ENCODE measurements around the gene KRTAP10-5. TPM values are rescaled to one million over a fixed set of nuclear protein-coding genes. Genes with fewer than 3 reads are reported as not detected.

The KRTAP10-5 gene
- not detected in 2 replicates for total RNA-seq

GRCh38 chr21:44580231-44580821 lies at the start of gene KRTAP10-5:
Gene KRTAP10-5 (minus strand): TSS chr21:44580604. CDS start chr21:44580578, 26 bp downstream.

GRCh38 chr21:44626673-44627143 lies 46.3 kb upstream of the KRTAP10-5 start, which contains the start of gene KRTAP10-9:
Gene KRTAP10-9 (plus strand): TSS chr21:44627093. CDS start chr21:44627172, 79 bp downstream.

GRCh38 chr21:44612029-44612486 lies 31.7 kb upstream of the KRTAP10-5 start, which contains the start of gene KRTAP10-8:
Gene KRTAP10-8 (plus strand): TSS chr21:44612079. CDS start chr21:44612101, 22 bp downstream.

GRCh38 chr21:44600118-44600978 lies 19.9 kb upstream of the KRTAP10-5 start, which contains the start of gene KRTAP10-7:
Gene KRTAP10-7 (plus strand): TSS chr21:44600597. CDS start chr21:44600622, 25 bp downstream.

GRCh38 chr21:44592446-44593311 lies 12.3 kb upstream of the KRTAP10-5 start, which contains the start of gene KRTAP10-6:
Gene KRTAP10-6 (minus strand): TSS chr21:44592505. CDS start chr21:44592484, 21 bp downstream.

GRCh38 chr21:44573630-44574456 lies 6.6 kb downstream of the KRTAP10-5 start, which contains the start of gene KRTAP10-4:
Gene KRTAP10-4 (plus strand): TSS chr21:44573729. CDS start chr21:44573759, 30 bp downstream.

GRCh38 chr21:44558695-44559094 lies 21.7 kb downstream of the KRTAP10-5 start, which contains the start of gene KRTAP10-3:
Gene KRTAP10-3 (minus strand): TSS chr21:44558795. CDS start chr21:44558715, 80 bp downstream.

GRCh38 chr21:44551340-44551961 lies 29.0 kb downstream of the KRTAP10-5 start, which contains the start of gene KRTAP10-2:
Gene KRTAP10-2 (minus strand): TSS chr21:44551505. CDS start chr21:44551458, 47 bp downstream.

GRCh38 chr21:44539991-44540666 lies 40.3 kb downstream of the KRTAP10-5 start, which contains the start of gene KRTAP10-1:
Gene KRTAP10-1 (minus strand): TSS chr21:44540195. CDS start chr21:44540150, 45 bp downstream.

Other genes starting within 250 kb of the KRTAP10-5 start
- gene CFAP410, start 241.2 kb downstream of the KRTAP10-5 start, total RNA-seq = 5.1 and 7.9 TPM in 2 replicates
- under 0.01 and 0.24 TPM in 2 replicates for gene TRPM2, start 227.0 kb downstream of the KRTAP10-5 start, total RNA-seq
- gene LRRC3, start 125.1 kb downstream of the KRTAP10-5 start, total RNA-seq = 0.43 and 0.72 TPM in 2 replicates
- gene KRTAP10-1, start 40.4 kb downstream of the KRTAP10-5 start, total RNA-seq = not detected in 2 replicates
- not detected in 2 replicates for gene KRTAP10-2, start 29.1 kb downstream of the KRTAP10-5 start, total RNA-seq
- not detected in 2 replicates for gene KRTAP10-3, start 21.8 kb downstream of the KRTAP10-5 start, total RNA-seq
- not detected in 2 replicates for gene KRTAP10-4, start 6.9 kb downstream of the KRTAP10-5 start, total RNA-seq
- gene KRTAP10-6, start 11.9 kb upstream of the KRTAP10-5 start, total RNA-seq = not detected in 2 replicates
- gene KRTAP10-7, start 20.0 kb upstream of the KRTAP10-5 start, total RNA-seq = not detected in 2 replicates
- gene KRTAP10-8, start 31.5 kb upstream of the KRTAP10-5 start, total RNA-seq = not detected in 2 replicates
- gene KRTAP10-9, start 46.5 kb upstream of the KRTAP10-5 start, total RNA-seq = not detected in 2 replicates
- gene KRTAP10-10, start 56.8 kb upstream of the KRTAP10-5 start, total RNA-seq = not detected in 2 replicates
- gene KRTAP10-11, start 65.8 kb upstream of the KRTAP10-5 start, total RNA-seq = not detected in 2 replicates
- gene KRTAP12-4, start 74.1 kb upstream of the KRTAP10-5 start, total RNA-seq = not detected in 2 replicates
- not detected in 2 replicates for gene KRTAP12-3, start 77.3 kb upstream of the KRTAP10-5 start, total RNA-seq
- gene KRTAP12-2, start 86.3 kb upstream of the KRTAP10-5 start, total RNA-seq = not detected in 2 replicates
- not detected in 2 replicates for gene KRTAP12-1, start 101.6 kb upstream of the KRTAP10-5 start, total RNA-seq
- not detected in 2 replicates for gene KRTAP10-12, start 116.6 kb upstream of the KRTAP10-5 start, total RNA-seq
- not detected in 2 replicates for gene TSPEAR, start 131.0 kb upstream of the KRTAP10-5 start, total RNA-seq
- gene UBE2G2, start 221.2 kb upstream of the KRTAP10-5 start, total RNA-seq = 55.4 and 64.3 TPM in 2 replicates
- gene SUMO3, start 237.5 kb upstream of the KRTAP10-5 start, total RNA-seq = 60.0 and 82.1 TPM in 2 replicates